H1 (cell line): Measurements from ENCODE around the gene SETD1B. TPM values are rescaled to one million over a fixed set of nuclear protein-coding genes. Genes with fewer than 3 reads are reported as not detected.

ENCODE experiments used
- CTCF ChIA-PET: fragments of 300-600 bp; sonication (Branson Sonifier 250); formaldehyde crosslinking; loops from one replicate; lab custom pipeline; 2021; ENCODE audit not compliant: partially characterized antibody; lab: Charles Lee
- POLR2A ChIA-PET: fragments of 300-600 bp; sonication (Branson Sonifier 250); formaldehyde crosslinking; loops from one replicate; lab custom pipeline; 2021; ENCODE audit warnings: inconsistent platforms; ENCODE audit not compliant: partially characterized antibody; lab: Charles Lee
- DNase-seq, 2 experiments: peaks; one replicate each; pipeline versions ENCODE4 v3.0.0 to v3.0.0-alpha.2; 2010 to 2022; ENCODE audit warnings: low spot score in 2 of 2, low read depth in 1 of 2, mixed read lengths in 1 of 2
- FAIRE-seq: peaks from 2 replicates; lab custom pipeline; 2011; peaks lifted over from hg19 to GRCh38; lab: Jason Lieb, UNC
- H2AFZ ChIP-seq: 2 replicates; pipeline ENCODE4 v1.8.1; 2012; ENCODE audit warnings: low read length, inconsistent platforms
- H2AK5ac ChIP-seq: 2 replicates; pipeline ENCODE4 v1.6.1; 2013; ENCODE audit warnings: low read depth, low read length
- H2BK120ac ChIP-seq: replicated peaks from 2 replicates; pipeline ENCODE3; 2013; ENCODE audit warnings: low read depth, low read length, inconsistent platforms
- H2BK12ac ChIP-seq: 2 replicates; pipeline ENCODE4 v1.6.1; 2013; ENCODE audit warnings: low read depth, low read length
- H2BK15ac ChIP-seq: 2 replicates; pipeline ENCODE4 v1.6.1; 2013; ENCODE audit warnings: low read length
- H2BK20ac ChIP-seq: 2 replicates; pipeline ENCODE4 v1.6.1; 2013; ENCODE audit warnings: low read length
- H2BK5ac ChIP-seq: 2 replicates; pipeline ENCODE4 v1.6.1; 2013; ENCODE audit warnings: low read depth, low read length
- H3K14ac ChIP-seq: 2 replicates; pipeline ENCODE4 v1.6.1; 2013; ENCODE audit warnings: inconsistent platforms; ENCODE audit not compliant: insufficient read length
- H3K18ac ChIP-seq: 2 replicates; pipeline ENCODE4 v1.6.1; 2013; ENCODE audit warnings: low read length; ENCODE audit errors: extremely low read depth
- H3K23ac ChIP-seq: 2 replicates; pipeline ENCODE4 v1.6.1; 2013; ENCODE audit warnings: inconsistent platforms; ENCODE audit not compliant: insufficient read length
- H3K23me2 ChIP-seq: 2 replicates; pipeline ENCODE4 v1.6.1; 2013; ENCODE audit warnings: low read depth, low read length
- H3K27ac ChIP-seq: 2 replicates; pipeline ENCODE4 v1.6.1; 2011; ENCODE audit warnings: low read depth, low read length, inconsistent platforms
- H3K27me3 ChIP-seq, 4 experiments: replicated peaks in 1 of 4; 1 replicate in 1 of 4; 2 replicates in 3 of 4; pipeline versions ENCODE4 v1.6.1 to v1.8.1; 2011 to 2013; ENCODE audit warnings: low read length in 3 of 4, mild to moderate bottlenecking in 3 of 4, inconsistent platforms in 2 of 4, mixed read lengths in 2 of 4, moderate library complexity in 1 of 4; ENCODE audit not compliant: control insufficient read depth in 3 of 4, insufficient read depth in 3 of 4; ENCODE audit errors: extremely low read depth in 1 of 4
- H3K36me3 ChIP-seq, 4 experiments: 2 replicates each; pipeline versions ENCODE4 v1.6.1 to v1.8.1; 2011 to 2013; ENCODE audit warnings: mild to moderate bottlenecking in 4 of 4, low read length in 3 of 4, moderate library complexity in 2 of 4, control low read depth in 1 of 4, inconsistent platforms in 1 of 4; ENCODE audit not compliant: insufficient read depth in 4 of 4, control insufficient read depth in 2 of 4
- H3K4ac ChIP-seq: replicated peaks from 2 replicates; pipeline ENCODE3; 2013; ENCODE audit warnings: low read length, low read depth, mixed read lengths, inconsistent platforms; ENCODE audit not compliant: insufficient read length
- H3K4me1 ChIP-seq, 4 experiments: replicated peaks in 1 of 4; 1 replicate in 1 of 4; 2 replicates in 3 of 4; pipeline versions ENCODE4 v1.6.1 to v1.8.1; 2011 to 2013; ENCODE audit warnings: low read length in 3 of 4, inconsistent platforms in 2 of 4, mixed read lengths in 1 of 4; ENCODE audit not compliant: insufficient read depth in 4 of 4, control insufficient read depth in 3 of 4
- H3K4me2 ChIP-seq, 2 experiments: 2 replicates each; pipeline versions ENCODE4 v1.6.1 to v1.8.1; 2011 to 2013; ENCODE audit warnings: low read depth in 2 of 2, low read length in 2 of 2, control low read depth in 1 of 2, inconsistent platforms in 1 of 2, mild to moderate bottlenecking in 1 of 2; ENCODE audit not compliant: insufficient read depth in 1 of 2
- H3K4me3 ChIP-seq, 4 experiments: fragments of 200-600, 300-600 bp in 1 of 4; sonication (generic), shearing (Covaris generic), sonication (Bioruptor Twin) in 1 of 4; 2 replicates each; pipeline versions ENCODE4 v1.5.1 to v1.8.1; 2011 to 2016; ENCODE audit warnings: low read length in 4 of 4, low read depth in 3 of 4, control low read depth in 2 of 4, inconsistent platforms in 2 of 4, mild to moderate bottlenecking in 2 of 4, mixed read lengths in 1 of 4, moderate library complexity in 1 of 4; ENCODE audit not compliant: insufficient read depth in 2 of 4; ENCODE audit errors: extremely low read depth in 1 of 4
- H3K56ac ChIP-seq: replicated peaks from 2 replicates; pipeline ENCODE3; 2013; ENCODE audit warnings: low read depth, mild to moderate bottlenecking, mixed read lengths, low read length, inconsistent platforms; ENCODE audit not compliant: insufficient read length
- H3K79me1 ChIP-seq: 2 replicates; pipeline ENCODE4 v1.6.1; 2013; ENCODE audit warnings: low read depth, low read length, control low read depth
- H3K79me2 ChIP-seq, 2 experiments: 2 replicates each; pipeline versions ENCODE4 v1.6.1 to v1.8.1; 2012 to 2013; ENCODE audit warnings: low read length in 2 of 2, mild to moderate bottlenecking in 2 of 2, inconsistent platforms in 1 of 2; ENCODE audit not compliant: insufficient read depth in 2 of 2, control insufficient read depth in 1 of 2
- H3K9ac ChIP-seq, 4 experiments: replicated peaks in 1 of 4; 1 replicate in 1 of 4; 2 replicates in 3 of 4; pipeline versions ENCODE4 v1.6.1 to v1.8.1; 2011 to 2013; ENCODE audit warnings: low read depth in 3 of 4, low read length in 3 of 4, control low read depth in 2 of 4, mild to moderate bottlenecking in 2 of 4, moderate library complexity in 2 of 4, inconsistent platforms in 1 of 4; ENCODE audit errors: extremely low read depth in 1 of 4
- H3K9me3 ChIP-seq, 2 experiments: 2 replicates each; pipeline versions ENCODE4 v1.6.1 to v1.8.1; 2012 to 2013; ENCODE audit warnings: mild to moderate bottlenecking in 2 of 2, moderate library complexity in 2 of 2, control low read depth in 1 of 2, inconsistent platforms in 1 of 2, low read depth in 1 of 2, low read length in 1 of 2, mixed read lengths in 1 of 2; ENCODE audit not compliant: insufficient read depth in 2 of 2
- H4K20me1 ChIP-seq, 2 experiments: replicated peaks in 1 of 2; 2 replicates each; pipeline versions ENCODE3 to v1.8.1; 2011 to 2013; ENCODE audit warnings: inconsistent platforms in 2 of 2, low read length in 2 of 2, mild to moderate bottlenecking in 1 of 2; ENCODE audit not compliant: insufficient read depth in 2 of 2, control insufficient read depth in 1 of 2
- H4K5ac ChIP-seq: 2 replicates; pipeline ENCODE4 v1.6.1; 2013; ENCODE audit warnings: low read length, low read depth, mixed read lengths, inconsistent platforms; ENCODE audit not compliant: insufficient read length
- H4K8ac ChIP-seq: 2 replicates; pipeline ENCODE4 v1.8.0; 2013; ENCODE audit warnings: mild to moderate bottlenecking, moderate library complexity, low read length, inconsistent platforms; ENCODE audit not compliant: insufficient read depth; ENCODE audit errors: extremely low read depth
- H4K91ac ChIP-seq: replicated peaks from 2 replicates; pipeline ENCODE3; 2013; ENCODE audit warnings: low read length, mixed read lengths, inconsistent platforms; ENCODE audit not compliant: insufficient read length
- ATF2 ChIP-seq: IDR thresholded peaks from 2 replicates; pipeline ENCODE4 v1.6.1; 2012; ENCODE audit warnings: low read length, inconsistent platforms
- CBX8 ChIP-seq: fragments of 300-800, 300-1000 bp; sonication (generic); IDR thresholded peaks from 2 replicates; pipeline ENCODE4 v1.7.1; 2016; ENCODE audit warnings: low read depth, low read length, borderline replicate concordance
- EP300 ChIP-seq, 2 experiments: IDR thresholded peaks; 1 replicate in 1 of 2; 2 replicates in 1 of 2; pipeline ENCODE4 v1.6.1; 2011 to 2012; ENCODE audit warnings: low read depth in 2 of 2, low read length in 2 of 2, mild to moderate bottlenecking in 2 of 2, borderline replicate concordance in 1 of 2, inconsistent platforms in 1 of 2, moderate library complexity in 1 of 2
- EZH2 ChIP-seq: fragments of 200-600 bp; sonication (generic); IDR thresholded peaks from 2 replicates; pipeline ENCODE4 v1.7.1; 2012; ENCODE audit warnings: low read depth, mild to moderate bottlenecking, moderate library complexity, low read length, inconsistent platforms; ENCODE audit not compliant: severe bottlenecking
- GTF2F1 ChIP-seq: IDR thresholded peaks from 2 replicates; pipeline ENCODE4 v1.6.1; 2012; ENCODE audit warnings: low read depth, low read length, improper control_type of control experiment, borderline replicate concordance
- KDM1A ChIP-seq: fragments of 200-600, 300-600 bp; sonication (generic); IDR thresholded peaks from 2 replicates; pipeline ENCODE4 v1.7.1; 2016; ENCODE audit warnings: mild to moderate bottlenecking, low read length, borderline replicate concordance
- RBBP5 ChIP-seq: IDR thresholded peaks from 2 replicates; pipeline ENCODE4 v1.7.1; 2012; ENCODE audit warnings: low read depth, mild to moderate bottlenecking, inconsistent platforms, low read length, moderate library complexity, borderline replicate concordance
- RFX5 ChIP-seq: IDR thresholded peaks from 2 replicates; pipeline ENCODE4 v1.6.1; 2011; ENCODE audit warnings: low read depth, low read length, improper control_type of control experiment, borderline replicate concordance
- WGBS, 2 experiments: shearing (Covaris generic) in 1 of 2; methylation state at CpG; one replicate each; pipeline versions ENCODE4 v1.1.6 to v1.1.7; 2013 to 2015; ENCODE audit warnings: low lambda C conversion rate in 2 of 2, mixed read lengths in 2 of 2, inconsistent platforms in 1 of 2, low coverage in 1 of 2, missing lambda C conversion rate in 1 of 2; ENCODE audit not compliant: insufficient replicate concordance in 2 of 2, insufficient coverage in 1 of 2, insufficient read length in 1 of 2; ENCODE audit errors: extremely low coverage in 1 of 2, missing lambda C conversion rate in 1 of 2; 5-methylcytosine and 5-hydroxymethylcytosine counted together
- polyA plus RNA-seq, 7 experiments: library from polyadenylated mRNA; depleted of rRNA in 3 of 7; stranded (reverse) in 5 of 7; unstranded in 2 of 7; fragments of >200 nt in 5 of 7; fragments of 200-250 nt in 2 of 7; gene quantifications; 1 replicate in 5 of 7; 2 replicates in 1 of 7; 4 replicates in 1 of 7; pipeline versions ENCODE4 v1.2.1 to v1.2.3, GENCODE V29; 2011 to 2013; ENCODE audit warnings: missing spikeins in 2 of 7, mixed read lengths in 2 of 7
- total RNA-seq: library from RNA; stranded (reverse); fragmentation: NEBNext Ultra II Directional; extraction: Animal tissue kit (Norgen Biotek cat#: 25700); gene quantifications from 2 replicates; pipeline ENCODE4 v1.2.1, GENCODE V29; 2021
- TF ChIP-seq, protein P1 (sequence below): IDR thresholded peaks from 2 replicates; pipeline ENCODE4 v1.6.1; 2012; ENCODE audit warnings: inconsistent platforms
- TF ChIP-seq, protein P2 (sequence below): IDR thresholded peaks from 2 replicates; pipeline ENCODE4 v1.6.1; 2011; ENCODE audit warnings: low read depth, mild to moderate bottlenecking, low read length; ENCODE audit not compliant: insufficient read depth

The SETD1B gene
- total and polyA plus RNA-seq, 2 of the 8 experiments (the other 6 are each of a cell fraction or from before 2014, with no cell fraction given): 1.3 to 17.7 TPM

DNA sequence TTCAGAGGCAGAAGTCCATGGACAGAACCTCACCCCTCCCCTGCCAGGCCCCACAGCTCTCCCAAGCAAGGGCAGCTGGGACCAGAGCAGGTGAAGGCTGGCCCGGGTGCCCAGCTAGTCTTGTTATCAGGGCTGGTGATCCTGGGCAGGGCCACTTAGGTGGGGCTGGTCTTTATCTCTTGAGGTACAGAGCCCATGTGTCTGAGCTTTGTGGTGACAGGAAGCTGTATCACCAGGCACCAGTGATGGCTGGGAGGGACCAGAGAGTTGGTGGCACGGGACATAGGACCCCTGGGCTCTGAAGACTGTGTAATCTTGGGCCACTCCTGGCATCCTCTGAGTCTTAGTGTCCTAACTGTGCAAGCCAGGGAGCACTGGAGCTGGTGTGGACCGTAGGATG lies 67.7 kb downstream of the SETD1B start:
- H3K23ac ChIP-seq: no peak overlapping the region
- 82% methylated on average over 3 of the region's 3 CpGs; no CpG with 5 or more reads in 1 of the 2 experiments for WGBS, 2 experiments
- TF ChIP-seq KDM1A: no peak
- TF ChIP-seq EP300 (IDR thresholded peaks at IDR 0.05; ENCODE audit: borderline replicate concordance in 1 of 2, low read depth in 2 of 2, low read length in 2 of 2): no peak
- TF ChIP-seq RFX5: no peak
- TF ChIP-seq, protein P1, sequence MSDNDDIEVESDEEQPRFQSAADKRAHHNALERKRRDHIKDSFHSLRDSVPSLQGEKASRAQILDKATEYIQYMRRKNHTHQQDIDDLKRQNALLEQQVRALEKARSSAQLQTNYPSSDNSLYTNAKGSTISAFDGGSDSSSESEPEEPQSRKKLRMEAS: no peak
- no peak for TF ChIP-seq ATF2
- TF ChIP-seq CBX8: no peak
- no peak for TF ChIP-seq GTF2F1
- TF ChIP-seq RBBP5: no peak
- TF ChIP-seq EZH2: no peak
- TF ChIP-seq, protein P2, sequence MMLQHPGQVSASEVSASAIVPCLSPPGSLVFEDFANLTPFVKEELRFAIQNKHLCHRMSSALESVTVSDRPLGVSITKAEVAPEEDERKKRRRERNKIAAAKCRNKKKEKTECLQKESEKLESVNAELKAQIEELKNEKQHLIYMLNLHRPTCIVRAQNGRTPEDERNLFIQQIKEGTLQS: no peak

More for the DNA sequence above, 67.7 kb downstream of the SETD1B start:
- Histone ChIP-seq H4K8ac (no peak overlapping the region), H4K5ac (no peak overlapping the region), H2BK5ac (no peak overlapping the region), H3K79me1 (no peaks in the 10 kb centered on the region), H2BK12ac (no peak overlapping the region), H3K23me2 (no peaks in the 10 kb centered on the region), H2AK5ac (no peak overlapping the region), H3K27ac (no peak overlapping the region), H3K4ac (no peak overlapping the region), H3K79me2 (no peaks in the 10 kb centered on the region), H3K4me3 (no peak overlapping the region), H3K9ac (no peak overlapping the region), H3K4me1 (no peaks in the 10 kb centered on the region), H3K18ac (no peak overlapping the region), H4K20me1 (no peaks in the 10 kb centered on the region), H2BK15ac (no peak overlapping the region), H2AFZ (no peak overlapping the region), H3K36me3 (no peaks in the 10 kb centered on the region), H3K9me3 (no peaks in the 10 kb centered on the region), H3K56ac (no peak overlapping the region), H4K91ac (no peak overlapping the region), H3K14ac (no peak overlapping the region), H2BK20ac (no peak overlapping the region), H2BK120ac (no peak overlapping the region), H3K27me3 (no peaks in the 10 kb centered on the region), H3K4me2 (no peak overlapping the region)
- CTCF ChIA-PET: interaction anchor here (1.1 to 1.9 kb wide), 5 partner anchors 8 to 34 kb away, joined by 3 to 6 read pairs (median 5); partner anchors contain the start of gene HPD
- POLR2A ChIA-PET: interaction anchor here (0.6 to 0.8 kb wide), 2 partner anchors 9 to 24 kb away, joined by 3 to 4 read pairs; no protein-coding TSS in a partner anchor
- no peak for DNase-seq
- FAIRE-seq: no peak
